ENCODE results near the gene PRSS1. TPM values are rescaled to one million over a fixed set of nuclear protein-coding genes. Genes with fewer than 3 reads are reported as not detected.
"Not testable (repeated sequence)": the region's sequence is repeated elsewhere in the genome, so short reads cannot be mapped to it uniquely, and the experiment has no call there.

The PRSS1 gene
- total RNA-seq, result not detected

DNA sequence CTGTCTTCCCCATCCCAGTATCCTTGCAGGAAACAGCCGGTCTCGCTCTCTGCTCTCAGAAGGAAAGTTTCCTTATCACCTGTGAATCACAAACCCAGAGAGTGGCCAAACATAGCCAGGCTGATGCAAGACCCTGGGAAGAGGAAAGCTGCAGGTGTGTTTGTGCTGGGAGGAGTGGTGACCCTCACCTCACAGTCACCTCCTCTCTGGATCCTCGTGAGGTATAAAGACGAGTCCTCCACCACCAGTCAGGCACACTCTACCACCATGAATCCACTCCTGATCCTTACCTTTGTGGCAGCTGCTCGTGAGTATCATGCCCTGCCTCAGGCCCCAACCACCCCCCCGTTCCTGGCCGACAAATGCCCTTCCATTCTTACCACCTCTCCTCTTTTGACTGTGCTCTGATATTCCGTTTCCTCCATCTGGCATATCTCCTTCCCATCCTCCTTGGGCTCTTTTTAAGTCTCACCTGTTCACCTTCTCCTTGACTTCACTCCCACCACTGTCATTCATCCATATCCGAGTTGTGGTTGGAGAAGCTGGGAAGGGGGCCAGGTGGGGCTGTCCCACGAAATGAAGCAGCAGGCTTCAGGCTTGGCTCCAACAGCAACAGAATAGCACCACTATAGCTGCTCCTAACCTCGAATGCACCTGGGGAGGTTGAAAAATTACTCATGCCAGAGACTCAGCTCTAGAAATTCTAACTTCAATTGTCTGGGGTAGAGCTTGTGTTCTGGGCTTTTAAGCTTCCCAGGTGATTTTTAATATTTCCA is at the start of gene PRSS1:
Gene PRSS1, plus strand, starts transcription at position 255 of the 776 bp plus-strand sequence. Its CDS starts 13 bp downstream, at position 268.
- H3K27ac Mint-ChIP-seq, result no peak within 1 kb of the TSS
- ATAC-seq, result no peak
- DNase-seq (ENCODE audit: low spot score), result no peak
- H3K36me3 Mint-ChIP-seq, result no peaks in the 10 kb centered on the region
- H3K27me3 Mint-ChIP-seq, result peaks cover 0 to 3% of the 10 kb centered on the region in 2 donors
- H3K4me3 Mint-ChIP-seq, result no peak within 1 kb of the TSS
- no peaks in the 10 kb centered on the region for H3K9me3 Mint-ChIP-seq
- peaks cover 0 to 9% of the 10 kb centered on the region in 2 donors for H3K4me1 Mint-ChIP-seq (ENCODE audit: low read depth in 2 of 2)

DNA sequence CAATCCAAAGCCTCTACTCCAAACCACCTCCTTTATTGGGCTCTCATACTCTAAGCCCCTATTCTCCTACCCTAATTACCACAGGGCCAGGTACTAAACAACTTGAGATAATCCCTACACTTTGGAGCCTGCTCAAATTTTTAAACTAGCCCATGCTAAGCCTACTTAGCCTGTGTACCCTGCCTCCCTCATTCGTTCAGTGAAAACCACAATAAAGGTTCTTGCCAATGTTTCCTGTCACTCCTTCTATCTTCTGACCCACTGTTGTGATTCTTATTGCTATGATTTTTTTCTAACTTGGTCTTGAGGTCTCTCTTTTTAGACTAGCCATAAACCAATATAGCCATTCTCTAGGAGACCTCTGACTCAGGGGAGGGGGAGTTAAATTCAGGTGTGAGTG is 48.3 kb upstream of the PRSS1 start:
- ATAC-seq; H3K36me3 Mint-ChIP-seq; H3K9me3 Mint-ChIP-seq; DNase-seq (ENCODE audit: low spot score); H3K27me3 Mint-ChIP-seq: not testable (repeated sequence)
- Mint-ChIP-seq H3K4me3 (peak overlapping the region; percentile 30), H3K27ac (peak overlapping the region; percentile 34 to 42), H3K4me1 (ENCODE audit: low read depth in 2 of 2) (peaks cover 15 to 22% of the 10 kb centered on the region in 2 donors)

GRCh38 chr7:142703655-142704305 is 45.5 kb upstream of the PRSS1 start:
- DNase-seq (ENCODE audit: low spot score), result no peak
- Mint-ChIP-seq H3K4me1 (ENCODE audit: low read depth in 2 of 2) (peaks cover 11 to 20% of the 10 kb centered on the region in 2 donors), H3K9me3 (no peaks in the 10 kb centered on the region), H3K4me3 (no peak overlapping the region), H3K27me3 (no peaks in the 10 kb centered on the region), H3K27ac (no peak overlapping the region), H3K36me3 (no peaks in the 10 kb centered on the region)
- no peak for ATAC-seq

GRCh38 chr7:142708726-142709125 is 40.5 kb upstream of the PRSS1 start:
- DNase-seq (ENCODE audit: low spot score); ATAC-seq; H3K36me3 Mint-ChIP-seq; H3K4me3 Mint-ChIP-seq; H3K27me3 Mint-ChIP-seq; H3K9me3 Mint-ChIP-seq: not testable (repeated sequence)
- Mint-ChIP-seq H3K27ac (peak overlapping the region in 1 of 2 donors; percentile 52), H3K4me1 (ENCODE audit: low read depth in 2 of 2) (peaks cover 44 to 46% of the 10 kb centered on the region in 2 donors)

DNA sequence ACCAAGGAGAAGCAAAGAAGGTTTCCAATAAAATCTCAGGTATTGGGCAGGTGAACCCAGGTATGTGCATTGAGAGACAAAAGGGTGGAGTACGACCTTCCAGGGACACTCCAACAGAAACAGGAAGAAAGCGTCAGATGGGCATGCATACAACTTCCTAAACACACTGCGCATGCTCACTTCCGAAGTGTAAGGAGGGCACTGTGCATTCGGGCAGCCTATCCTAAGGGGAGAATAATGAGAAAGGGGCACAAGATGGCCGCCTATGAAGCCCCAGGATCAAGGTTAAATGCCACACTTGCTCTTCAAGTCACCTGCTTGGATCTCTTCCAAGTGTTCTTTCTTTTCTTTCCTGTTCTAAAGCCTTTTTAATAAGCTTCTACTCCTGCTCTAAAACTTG is 39.4 kb upstream of the PRSS1 start:
- DNase-seq (ENCODE audit: low spot score) (no peak), ATAC-seq (no peak)
- peak overlapping the region in 1 of 2 donors; percentile 72 for H3K27ac Mint-ChIP-seq
- no peak overlapping the region for H3K4me3 Mint-ChIP-seq
- no peaks in the 10 kb centered on the region for H3K36me3 Mint-ChIP-seq
- H3K27me3 Mint-ChIP-seq, result no peaks in the 10 kb centered on the region
- H3K4me1 Mint-ChIP-seq (ENCODE audit: low read depth in 2 of 2), result peaks cover 55 to 57% of the 10 kb centered on the region in 2 donors
- no peaks in the 10 kb centered on the region for H3K9me3 Mint-ChIP-seq

DNA sequence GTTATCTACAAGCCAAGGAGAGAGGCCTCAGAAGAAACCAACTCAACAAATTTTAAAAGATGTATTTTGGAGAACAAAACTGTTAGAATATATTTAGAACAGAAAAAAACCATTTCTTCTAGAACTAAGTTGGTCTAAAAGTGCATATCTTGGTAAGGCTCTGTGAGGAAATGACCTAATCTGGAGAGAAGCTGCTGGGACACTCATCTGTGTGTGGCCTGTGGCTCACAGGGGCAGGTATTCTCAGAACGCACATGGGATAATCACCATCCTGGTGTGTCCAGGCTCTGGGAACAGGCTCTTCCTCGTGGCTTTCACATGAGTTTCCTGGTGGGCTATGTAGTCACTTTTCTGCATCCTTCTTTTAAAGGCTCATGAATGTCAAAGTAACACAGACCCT is 38.1 kb upstream of the PRSS1 start:
- DNase-seq (ENCODE audit: low spot score) (no peak), ATAC-seq (peak in 1 of 2 donors; percentile 75)
- peak overlapping the region; percentile 72 to 91 for H3K27ac Mint-ChIP-seq
- H3K36me3 Mint-ChIP-seq, result no peaks in the 10 kb centered on the region
- H3K4me1 Mint-ChIP-seq (ENCODE audit: low read depth in 2 of 2), result peaks cover 62 to 68% of the 10 kb centered on the region in 2 donors
- H3K4me3 Mint-ChIP-seq, result peak overlapping the region; percentile 83
- no peaks in the 10 kb centered on the region for H3K27me3 Mint-ChIP-seq
- H3K9me3 Mint-ChIP-seq, result no peaks in the 10 kb centered on the region

GRCh38 chr7:142711746-142712616 is 37.3 kb upstream of the PRSS1 start:
- no peaks in the 10 kb centered on the region for H3K9me3 Mint-ChIP-seq
- peak overlapping the region; percentile 72 to 91 for H3K27ac Mint-ChIP-seq
- DNase-seq (ENCODE audit: low spot score) (peak; percentile 76), ATAC-seq (peak; percentile 91 to 96)
- peaks cover 70 to 76% of the 10 kb centered on the region in 2 donors for H3K4me1 Mint-ChIP-seq (ENCODE audit: low read depth in 2 of 2)
- H3K27me3 Mint-ChIP-seq, result no peaks in the 10 kb centered on the region
- H3K36me3 Mint-ChIP-seq, result no peaks in the 10 kb centered on the region
- H3K4me3 Mint-ChIP-seq, result peak overlapping the region; percentile 83

- peaks cover 76 to 82% of the 10 kb centered on the region in 2 donors for H3K4me1 Mint-ChIP-seq (ENCODE audit: low read depth in 2 of 2)
- ATAC-seq, result no peak
Measured at GRCh38 chr7:142712617-142712957, 36.7 kb upstream of the PRSS1 start.

DNA sequence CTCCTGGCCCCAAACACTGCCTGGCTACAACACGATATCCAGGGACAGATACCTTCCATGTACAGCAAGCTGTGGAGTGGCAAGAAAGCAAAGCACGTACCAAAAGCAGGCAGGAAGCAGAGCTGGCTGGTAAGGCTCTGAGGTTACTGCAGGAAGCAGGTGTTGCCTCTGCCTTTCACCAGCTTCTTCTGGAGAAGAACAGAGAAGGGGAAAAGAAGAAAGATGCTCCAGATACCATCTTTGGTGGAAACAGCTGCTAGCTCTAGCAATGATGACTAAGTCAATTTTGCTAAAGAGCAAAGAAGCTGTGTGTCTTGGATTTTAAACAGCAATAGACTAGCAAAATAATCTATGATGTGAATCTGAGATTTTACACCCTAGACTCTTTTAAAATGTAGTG is 34.9 kb upstream of the PRSS1 start:
- Mint-ChIP-seq H3K4me1 (ENCODE audit: low read depth in 2 of 2) (peaks cover 84 to 86% of the 10 kb centered on the region in 2 donors), H3K9me3 (no peaks in the 10 kb centered on the region), H3K27ac (peak overlapping the region; percentile 82 to 91), H3K27me3 (no peaks in the 10 kb centered on the region), H3K36me3 (no peaks in the 10 kb centered on the region), H3K4me3 (peak overlapping the region; percentile 63)
- DNase-seq (ENCODE audit: low spot score) (no peak), ATAC-seq (no peak)

More at GRCh38 chr7:142712617-142712957, 36.7 kb upstream of the PRSS1 start:
- DNase-seq (ENCODE audit: low spot score), result no peak
- no peaks in the 10 kb centered on the region for H3K36me3 Mint-ChIP-seq
- no peaks in the 10 kb centered on the region for H3K9me3 Mint-ChIP-seq
- H3K27me3 Mint-ChIP-seq, result no peaks in the 10 kb centered on the region
- peak overlapping the region; percentile 83 for H3K4me3 Mint-ChIP-seq
- H3K27ac Mint-ChIP-seq, result peak overlapping the region; percentile 72 to 91

GRCh38 chr7:142716596-142716995 is 32.7 kb upstream of the PRSS1 start:
- Mint-ChIP-seq H3K4me3 (peak overlapping the region; percentile 76), H3K27me3 (no peaks in the 10 kb centered on the region), H3K4me1 (ENCODE audit: low read depth in 2 of 2) (peaks cover 65 to 91% of the 10 kb centered on the region in 2 donors), H3K36me3 (no peaks in the 10 kb centered on the region), H3K27ac (peak overlapping the region; percentile 82 to 91), H3K9me3 (no peaks in the 10 kb centered on the region)
- ATAC-seq (no peak), DNase-seq (ENCODE audit: low spot score) (no peak)

- Mint-ChIP-seq H3K27me3 (no peaks in the 10 kb centered on the region), H3K4me1 (ENCODE audit: low read depth in 2 of 2) (peaks cover 65 to 90% of the 10 kb centered on the region in 2 donors), H3K36me3 (no peaks in the 10 kb centered on the region), H3K27ac (peak overlapping the region; percentile 82 to 91), H3K9me3 (no peaks in the 10 kb centered on the region), H3K4me3 (peak overlapping the region; percentile 76)
- peak; percentile 75 to 81 for ATAC-seq
- no peak for DNase-seq (ENCODE audit: low spot score)
Measured at GRCh38 chr7:142717453-142717852, 31.8 kb upstream of the PRSS1 start.

DNA sequence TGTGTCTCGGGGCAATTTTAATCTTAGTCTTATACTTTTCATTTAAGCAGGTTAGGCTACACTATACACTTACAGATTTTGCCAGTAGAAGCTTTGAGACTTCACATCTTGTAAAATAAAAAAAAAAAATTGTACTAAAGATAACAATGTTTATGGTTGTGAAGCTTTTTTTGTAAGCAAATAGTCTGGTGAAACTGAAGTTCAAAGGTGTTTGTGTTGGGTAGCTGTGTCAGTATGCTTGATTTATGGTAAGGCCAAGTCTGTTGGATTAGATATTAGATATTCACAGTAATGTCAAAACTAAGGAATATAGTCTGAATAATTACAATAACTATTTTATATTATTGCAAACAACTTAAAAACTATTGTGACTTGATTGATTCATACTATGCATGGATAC is 31.0 kb upstream of the PRSS1 start:
- H3K27me3 Mint-ChIP-seq, result no peaks in the 10 kb centered on the region
- peak overlapping the region; percentile 82 to 91 for H3K27ac Mint-ChIP-seq
- no peaks in the 10 kb centered on the region for H3K36me3 Mint-ChIP-seq
- no peak for DNase-seq (ENCODE audit: low spot score)
- peak overlapping the region; percentile 76 for H3K4me3 Mint-ChIP-seq
- H3K4me1 Mint-ChIP-seq (ENCODE audit: low read depth in 2 of 2), result peaks cover 63 to 87% of the 10 kb centered on the region in 2 donors
- no peak for ATAC-seq
- H3K9me3 Mint-ChIP-seq, result no peaks in the 10 kb centered on the region

DNA sequence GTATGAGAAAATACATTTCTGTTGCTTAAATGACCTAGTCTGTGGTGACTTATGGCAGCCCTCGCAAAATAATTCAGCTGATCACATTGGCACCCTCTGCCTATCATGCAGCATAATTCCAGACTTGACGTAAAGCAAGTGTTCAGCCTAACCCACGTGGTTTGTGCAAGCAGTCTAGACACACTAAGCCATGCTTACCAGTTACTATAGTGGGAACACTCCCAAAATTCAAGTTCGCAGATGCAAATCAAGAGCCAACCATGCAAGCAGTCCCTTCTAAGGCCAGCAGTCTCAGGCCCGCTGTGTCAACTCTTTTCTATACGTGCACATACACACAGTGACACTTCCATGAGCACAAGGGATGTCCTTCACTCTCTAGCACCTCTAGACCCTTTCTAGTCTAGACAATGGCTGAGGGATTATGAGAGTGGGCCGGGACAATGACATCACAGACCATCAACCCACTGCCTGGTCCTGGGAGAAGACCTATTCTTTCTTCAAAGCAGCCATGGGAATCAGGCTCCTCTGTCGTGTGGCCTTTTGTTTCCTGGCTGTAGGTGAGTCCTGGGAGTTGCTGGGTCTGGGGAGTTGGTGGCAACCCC is 29.0 kb upstream of the PRSS1 start:
- Mint-ChIP-seq H3K9me3 (no peaks in the 10 kb centered on the region), H3K4me3 (no peak overlapping the region), H3K4me1 (ENCODE audit: low read depth in 2 of 2) (peaks cover 51 to 70% of the 10 kb centered on the region in 2 donors), H3K36me3 (no peaks in the 10 kb centered on the region), H3K27me3 (no peaks in the 10 kb centered on the region), H3K27ac (peak overlapping the region in 1 of 2 donors; percentile 95)
- DNase-seq (ENCODE audit: low spot score) (no peak), ATAC-seq (peak in 1 of 2 donors; percentile 28)
